Measurements from ENCODE around the gene MROH2A. TPM values are rescaled to one million over a fixed set of nuclear protein-coding genes. Genes with fewer than 3 reads are reported as not detected.

Gene MROH2A
- total and polyA plus RNA-seq, 12 donors = not detected

- no peak overlapping the region for H3K27ac ChIP-seq
- peaks cover 0 to 10% (median 0%) of the 10 kb centered on the region in 11 donors for H3K9me3 ChIP-seq
- WGBS, 2 donors = 85 to 86% methylated on average over 21 of the region's 21 CpGs
- H3K36me3 ChIP-seq = no peaks in the 10 kb centered on the region
- H3K4me3 ChIP-seq = no peak overlapping the region
- no peaks in the 10 kb centered on the region for H3K4me1 ChIP-seq
- intact Hi-C loops (cut with DNase I) = no loop called here
- ATAC-seq (no peak), DNase-seq (no peak)
- no peak for TF ChIP-seq CTCF (IDR thresholded peaks at IDR 0.05)
- peaks cover 0 to 23% (median 0%) of the 10 kb centered on the region in 7 donors for H3K27me3 ChIP-seq
These were observed 44.1 kb downstream of the MROH2A start for GRCh38 chr2:233822101-233822771.

GRCh38 chr2:233822781-233823730 lies 44.9 kb downstream of the MROH2A start:
- H3K4me1 ChIP-seq = no peaks in the 10 kb centered on the region
- 78 to 79% methylated on average over 25 of the region's 25 CpGs for WGBS, 2 donors
- H3K27me3 ChIP-seq = peaks cover 0 to 19% (median 0%) of the 10 kb centered on the region in 7 donors
- no peak for TF ChIP-seq CTCF (IDR thresholded peaks at IDR 0.05)
- H3K4me3 ChIP-seq = no peak overlapping the region
- ATAC-seq = no peak
- no peak overlapping the region for H3K27ac ChIP-seq
- no peak for DNase-seq
- no peaks in the 10 kb centered on the region for H3K36me3 ChIP-seq
- H3K9me3 ChIP-seq = peaks cover 0 to 10% (median 0%) of the 10 kb centered on the region in 11 donors
- intact Hi-C loops (cut with DNase I) = no loop called here

GRCh38 chr2:233823731-233824121 lies 45.6 kb downstream of the MROH2A start:
- H3K27me3 ChIP-seq = peaks cover 0 to 16% (median 3%) of the 10 kb centered on the region in 7 donors
- DNase-seq (no peak), ATAC-seq (no peak)
- WGBS, 2 donors = 88 to 89% methylated on average over 8 of the region's 8 CpGs
- peaks cover 0 to 10% (median 0%) of the 10 kb centered on the region in 11 donors for H3K9me3 ChIP-seq
- no peak overlapping the region for H3K27ac ChIP-seq
- H3K4me3 ChIP-seq = no peak overlapping the region
- H3K4me1 ChIP-seq = no peaks in the 10 kb centered on the region
- no peaks in the 10 kb centered on the region for H3K36me3 ChIP-seq
- TF ChIP-seq CTCF (IDR thresholded peaks at IDR 0.05) = no peak
- intact Hi-C loops (cut with DNase I) = no loop called here

GRCh38 chr2:233824373-233824772 lies 46.2 kb downstream of the MROH2A start:
- Histone ChIP-seq H3K27me3 (peaks cover 0 to 19% (median 0%) of the 10 kb centered on the region in 7 donors), H3K4me3 (no peak overlapping the region), H3K27ac (no peak overlapping the region), H3K9me3 (peaks cover 0 to 10% (median 0%) of the 10 kb centered on the region in 11 donors), H3K36me3 (no peaks in the 10 kb centered on the region), H3K4me1 (no peaks in the 10 kb centered on the region)
- intact Hi-C loops (cut with DNase I) = no loop called here
- no peak for DNase-seq
- ATAC-seq = no peak
- TF ChIP-seq CTCF (IDR thresholded peaks at IDR 0.05) = no peak
- WGBS, 2 donors = 70 to 73% methylated on average over 7 of the region's 7 CpGs
